NCI-H2227 (cell line): ENCODE measurements around the gene CASP7.

Experiments
- DNase-seq: peaks from one replicate; lab custom pipeline; 2025; ENCODE audit not compliant: unreplicated experiment; lab: John Stamatoyannopoulos, UW

Gene CASP7

GRCh38 chr10:113711142-113711541, 31.4 kb downstream of the CASP7 start:
- DNase-seq, result no peak

- DNase-seq, result no peak
Observed at GRCh38 chr10:113712024-113712423, 32.3 kb downstream of the CASP7 start.

GRCh38 chr10:113712755-113713639, 33.3 kb downstream of the CASP7 start:
- DNase-seq, result no peak

GRCh38 chr10:113713640-113713982, 33.9 kb downstream of the CASP7 start:
- no peak for DNase-seq

- DNase-seq, result no peak
Observed at GRCh38 chr10:113716109-113716910, 36.6 kb downstream of the CASP7 start.

- no peak for DNase-seq
Observed at GRCh38 chr10:113718969-113719822, 39.5 kb downstream of the CASP7 start.

GRCh38 chr10:113720386-113720785, 40.7 kb downstream of the CASP7 start:
- no peak for DNase-seq

GRCh38 chr10:113732160-113732881, 52.6 kb downstream of the CASP7 start:
- no peak for DNase-seq

- no peak for DNase-seq
Observed at GRCh38 chr10:113732966-113733365, 53.3 kb downstream of the CASP7 start.

GRCh38 chr10:113733635-113734034, 53.9 kb downstream of the CASP7 start:
- no peak for DNase-seq

- no peak for DNase-seq
Observed at GRCh38 chr10:113735913-113736312, 56.2 kb downstream of the CASP7 start.

GRCh38 chr10:113736576-113736975, 56.9 kb downstream of the CASP7 start:
- no peak for DNase-seq

- DNase-seq, result no peak
Observed at GRCh38 chr10:113739031-113739430, 59.3 kb downstream of the CASP7 start.

GRCh38 chr10:113739577-113739976, 59.9 kb downstream of the CASP7 start:
- DNase-seq, result no peak

GRCh38 chr10:113740850-113741249, 61.1 kb downstream of the CASP7 start:
- DNase-seq, result no peak

GRCh38 chr10:113742466-113742865, 62.8 kb downstream of the CASP7 start:
- no peak for DNase-seq

GRCh38 chr10:113743594-113743993, 63.9 kb downstream of the CASP7 start:
- DNase-seq, result no peak

- DNase-seq, result no peak
Observed at GRCh38 chr10:113745374-113745773, 65.7 kb downstream of the CASP7 start.

GRCh38 chr10:113746217-113746957, 66.7 kb downstream of the CASP7 start:
- no peak for DNase-seq

GRCh38 chr10:113751181-113751732, 71.5 kb downstream of the CASP7 start, which contains the start of gene PLEKHS1:
PLEKHS1 (plus strand) TSS chr10:113751682; CDS start chr10:113755278, 3,596 bp downstream.
- DNase-seq, result no peak
